ENCODE measurements around the gene PLEKHG3. TPM values are rescaled to one million over a fixed set of nuclear protein-coding genes. Genes with fewer than 3 reads are reported as not detected.

PLEKHG3 gene
- total and polyA plus RNA-seq, 2 of the 13 experiments (the other 11 are each of a cell fraction or from before 2014, with no cell fraction given) = 7.1 to 9.8 TPM

- TF ChIP-seq THAP11 (CRISPR knock-in tag; IDR thresholded peaks at IDR 0.05) = no peak
- TF ChIP-seq KDM6A (CRISPR knock-in tag; IDR thresholded peaks at IDR 0.05; ENCODE audit: low read depth) = no peak
- TF ChIP-seq HES4 (CRISPR knock-in tag; IDR thresholded peaks at IDR 0.05; ENCODE audit: borderline replicate concordance) = no peak
- no peak for TF ChIP-seq ZNF343 (CRISPR knock-in tag; IDR thresholded peaks at IDR 0.05)
- no peak for TF ChIP-seq ZNF556 (CRISPR knock-in tag; IDR thresholded peaks at IDR 0.05; ENCODE audit: borderline replicate concordance)
- TF ChIP-seq ZNF687 (CRISPR knock-in tag; IDR thresholded peaks at IDR 0.05) = no peak
Measured at GRCh38 chr14:64759555-64759938, 55.3 kb downstream of the PLEKHG3 start (continued).

GRCh38 chr14:64760146-64760755 is 56.0 kb downstream of the PLEKHG3 start:
- in situ Hi-C loops (cut with HindIII; ENCODE audit: extremely low pct_ligation_motif_present, low pct_unique_long_range_greater_than_20kb) (no loop called here), intact Hi-C loops (cut with micrococcal nuclease; ENCODE audit: unreplicated experiment) (no loop called here)
- CTCF ChIA-PET (ENCODE audit: low intra/inter-chr PET ratio, low total read pairs) = interaction anchor here (1.4 kb wide), 1 partner anchor 131 kb away, joined by 4 read pairs; no protein-coding TSS in a partner anchor
- peaks cover 5 to 44% of the 10 kb centered on the region in 2 experiments; a peak in 3 of 5 replicates for H3K27me3 ChIP-seq (ENCODE audit: control insufficient read depth in 1 of 2, insufficient read depth in 2 of 2, low read length in 2 of 2)
- ATAC-seq = peak; percentile 38; the same call in 2 of the 3 replicates
- H2AFZ ChIP-seq (ENCODE audit: low read length) = no peak overlapping the region
- no peaks in the 10 kb centered on the region for H3K79me2 ChIP-seq (ENCODE audit: insufficient read depth, low read length)
- H3K9me3 ChIP-seq (ENCODE audit: low read length) = no peaks in the 10 kb centered on the region
- no peak for FAIRE-seq
- H4K20me1 ChIP-seq (ENCODE audit: insufficient read depth, low read length) = no peaks in the 10 kb centered on the region
- H3K9ac ChIP-seq (ENCODE audit: insufficient read depth, low read depth, low read length) = no peak overlapping the region
- H3K4me2 ChIP-seq (ENCODE audit: low read depth, low read length) = no peak overlapping the region
- POLR2A ChIA-PET = no interaction called here
- H3K36me3 ChIP-seq (replicated peaks in 1 of 2; ENCODE audit: control insufficient read depth in 1 of 2, insufficient read depth in 2 of 2, low read length in 2 of 2) = no peaks in the 10 kb centered on the region
- DNase-seq (ENCODE audit: low spot score) = peak; percentile 34
- 15% methylated on average over 5 of the region's 8 CpGs for WGBS (ENCODE audit: low lambda C conversion rate)
- H3K4me3 ChIP-seq (replicated peaks in 1 of 3; ENCODE audit: insufficient read depth in 1 of 3, low read depth in 2 of 3, low read length in 3 of 3) = no peak overlapping the region
- peaks cover 30% of the 10 kb centered on the region for H3K4me1 ChIP-seq (ENCODE audit: insufficient read depth, low read length)
- BruUV-seq (replicated peaks) = no TSS peak
- no peak overlapping the region for H3K27ac ChIP-seq (ENCODE audit: extremely low read length, insufficient read depth, low read length)
- TF ChIP-seq, protein P1, sequence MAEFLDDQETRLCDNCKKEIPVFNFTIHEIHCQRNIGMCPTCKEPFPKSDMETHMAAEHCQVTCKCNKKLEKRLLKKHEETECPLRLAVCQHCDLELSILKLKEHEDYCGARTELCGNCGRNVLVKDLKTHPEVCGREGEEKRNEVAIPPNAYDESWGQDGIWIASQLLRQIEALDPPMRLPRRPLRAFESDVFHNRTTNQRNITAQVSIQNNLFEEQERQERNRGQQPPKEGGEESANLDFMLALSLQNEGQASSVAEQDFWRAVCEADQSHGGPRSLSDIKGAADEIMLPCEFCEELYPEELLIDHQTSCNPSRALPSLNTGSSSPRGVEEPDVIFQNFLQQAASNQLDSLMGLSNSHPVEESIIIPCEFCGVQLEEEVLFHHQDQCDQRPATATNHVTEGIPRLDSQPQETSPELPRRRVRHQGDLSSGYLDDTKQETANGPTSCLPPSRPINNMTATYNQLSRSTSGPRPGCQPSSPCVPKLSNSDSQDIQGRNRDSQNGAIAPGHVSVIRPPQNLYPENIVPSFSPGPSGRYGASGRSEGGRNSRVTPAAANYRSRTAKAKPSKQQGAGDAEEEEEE (CRISPR knock-in tag; IDR thresholded peaks at IDR 0.05; ENCODE audit: borderline replicate concordance) = no peak
- TF ChIP-seq ZNF138 (CRISPR knock-in tag; IDR thresholded peaks at IDR 0.05; ENCODE audit: low read depth) (no peak), ZNF672 (CRISPR knock-in tag; IDR thresholded peaks at IDR 0.05) (no peak), SMC3 (IDR thresholded peaks at IDR 0.05; ENCODE audit: low read length) (peak; percentile 21; the same call in 1 of the 2 replicates), MAF1 (CRISPR knock-in tag; IDR thresholded peaks at IDR 0.05; ENCODE audit: borderline replicate concordance) (no peak), MXD4 (CRISPR knock-in tag; IDR thresholded peaks at IDR 0.05) (no peak), STAG1 (CRISPR knock-in tag; IDR thresholded peaks at IDR 0.05) (peak; percentile 36), RBFOX2 (IDR thresholded peaks at IDR 0.05; ENCODE audit: low read depth, low read length) (no peak), ZNF567 (CRISPR knock-in tag; IDR thresholded peaks at IDR 0.05; ENCODE audit: borderline replicate concordance) (no peak), AGO2 (optimal IDR thresholded peaks at IDR 0.05; ENCODE audit: low read depth, low read length) (no peak), MXD1 (CRISPR knock-in tag; IDR thresholded peaks at IDR 0.05) (no peak), TCF12 (IDR thresholded peaks at IDR 0.05) (no peak), TCF12 (CRISPR knock-in tag; IDR thresholded peaks at IDR 0.05) (no peak)
